Endothelial cell of umbilical vein (primary cell): ENCODE measurements around the gene CTDSPL. TPM values are rescaled to one million over a fixed set of nuclear protein-coding genes. Genes with fewer than 3 reads are reported as not detected.

Experiments
- BruUV-seq: library from RNA; stranded (reverse); fragments of 400-500 nt; replicated peaks from 2 replicates; lab custom pipeline; 2021; lab: Mats Ljungman, UMichigan
- CTCF ChIA-PET: fragments of 300-600, 350-600 bp; sonication (Branson Sonifier 250); formaldehyde crosslinking; loops from one replicate; lab custom pipeline; 2021; ENCODE audit warnings: antibody characterized with exemption, inconsistent platforms; lab: Charles Lee
- POLR2A ChIA-PET: fragments of 300-600, 350-600 bp; sonication (Branson Sonifier 250); formaldehyde crosslinking; loops from one replicate; lab custom pipeline; 2021; ENCODE audit warnings: antibody characterized with exemption, inconsistent platforms; lab: Charles Lee
- DNase-seq: peaks from one replicate; pipeline ENCODE4 v3.0.0-alpha.2; 2011; ENCODE audit warnings: low read depth, low spot score
- FAIRE-seq: peaks from 2 replicates; lab custom pipeline; 2011; peaks lifted over from hg19 to GRCh38; lab: Jason Lieb, UNC
- H2AFZ ChIP-seq: 2 replicates; pipeline ENCODE4 v1.6.0; 2012; ENCODE audit warnings: low read depth, low read length, control low read depth, inconsistent platforms
- H3K27ac ChIP-seq: 2 replicates; pipeline ENCODE4 v1.5.1; 2011; ENCODE audit warnings: low read depth, mild to moderate bottlenecking, control low read depth, low read length, moderate library complexity; ENCODE audit not compliant: insufficient read depth
- H3K27me3 ChIP-seq, 2 experiments: 2 replicates each; pipeline versions ENCODE4 v1.6.0 to v1.6.1; 2011; ENCODE audit warnings: low read length in 2 of 2, mixed read lengths in 1 of 2; ENCODE audit not compliant: control insufficient read depth in 2 of 2, insufficient read depth in 2 of 2
- H3K36me3 ChIP-seq, 2 experiments: 2 replicates in 1 of 2; 3 replicates in 1 of 2; pipeline ENCODE4 v1.5.1; 2011; ENCODE audit warnings: low read length in 2 of 2, mild to moderate bottlenecking in 1 of 2, moderate library complexity in 1 of 2; ENCODE audit not compliant: control insufficient read depth in 2 of 2, insufficient read depth in 2 of 2; ENCODE audit errors: extremely low read depth in 1 of 2
- H3K4me1 ChIP-seq: 3 replicates; pipeline ENCODE4 v1.5.1; 2011; ENCODE audit warnings: mild to moderate bottlenecking, low read length; ENCODE audit not compliant: control insufficient read depth, insufficient read depth; ENCODE audit errors: extremely low read depth
- H3K4me2 ChIP-seq: 2 replicates; pipeline ENCODE4 v1.6.1; 2011; ENCODE audit warnings: low read length, control low read depth, mixed read lengths; ENCODE audit not compliant: insufficient read depth
- H3K4me3 ChIP-seq, 3 experiments: fragments of 200-600 bp in 1 of 3; sonication (generic), shearing (Covaris generic) in 1 of 3; replicated peaks in 1 of 3; 2 replicates each; pipeline ENCODE4 v1.5.1; 2011 to 2016; ENCODE audit warnings: control low read depth in 3 of 3, low read length in 3 of 3, mild to moderate bottlenecking in 2 of 3, inconsistent platforms in 1 of 3, low read depth in 1 of 3, moderate library complexity in 1 of 3; ENCODE audit not compliant: insufficient read depth in 1 of 3
- H3K79me2 ChIP-seq: 2 replicates; pipeline ENCODE4 v1.6.0; 2012; ENCODE audit warnings: low read length, inconsistent platforms; ENCODE audit not compliant: control insufficient read depth, insufficient read depth
- H3K9ac ChIP-seq: replicated peaks from 2 replicates; pipeline ENCODE3; 2011; ENCODE audit warnings: low read length, control low read depth; ENCODE audit not compliant: insufficient read depth; ENCODE audit errors: extremely low read depth
- H3K9me1 ChIP-seq: replicated peaks from 3 replicates; pipeline ENCODE4 v1.6.0; 2011; ENCODE audit warnings: mild to moderate bottlenecking, low read length; ENCODE audit not compliant: control insufficient read depth, insufficient read depth; ENCODE audit errors: extremely low read depth
- H3K9me3 ChIP-seq: replicated peaks from 2 replicates; pipeline ENCODE4 v1.5.1; 2012; ENCODE audit warnings: low read length, inconsistent platforms; ENCODE audit not compliant: control insufficient read depth, insufficient read depth
- H4K20me1 ChIP-seq: replicated peaks from 2 replicates; pipeline ENCODE3; 2011; ENCODE audit warnings: mild to moderate bottlenecking, low read length; ENCODE audit not compliant: control insufficient read depth, insufficient read depth; ENCODE audit errors: extremely low read depth
- CTCF ChIP-seq, 2 donors: IDR thresholded peaks; 1 replicate in 1 of 2; 2 replicates in 1 of 2; pipeline ENCODE4 v1.5.1; 2011; ENCODE audit warnings: low read length in 2 of 2, mild to moderate bottlenecking in 2 of 2, moderate library complexity in 2 of 2, control low read depth in 1 of 2, inconsistent platforms in 1 of 2, low read depth in 1 of 2; ENCODE audit not compliant: insufficient read depth in 1 of 2; ENCODE audit errors: extremely low read depth in 1 of 2
- EZH2 ChIP-seq: IDR thresholded peaks from 2 replicates; pipeline ENCODE4 v1.6.1; 2012; ENCODE audit warnings: borderline replicate concordance, low read depth, mild to moderate bottlenecking, moderate library complexity, low read length, inconsistent platforms; ENCODE audit not compliant: severe bottlenecking
- FOS ChIP-seq: IDR thresholded peaks from 2 replicates; pipeline ENCODE4 v1.6.1; 2011; ENCODE audit warnings: mild to moderate bottlenecking, low read length, moderate library complexity, borderline replicate concordance; ENCODE audit not compliant: insufficient read depth
- GATA2 ChIP-seq: IDR thresholded peaks from 2 replicates; pipeline ENCODE4 v1.7.0; 2011; ENCODE audit warnings: low read depth, mild to moderate bottlenecking, moderate library complexity, mixed read lengths, low read length; ENCODE audit not compliant: insufficient read length, insufficient read depth
- JUN ChIP-seq: IDR thresholded peaks from 2 replicates; pipeline ENCODE4 v1.6.1; 2011; ENCODE audit warnings: borderline replicate concordance, low read depth; ENCODE audit not compliant: insufficient read length, insufficient read depth
- MYC ChIP-seq: IDR thresholded peaks from one replicate; pipeline ENCODE4 v1.6.1; 2011; ENCODE audit warnings: mild to moderate bottlenecking, low read depth, low read length
- POLR2A ChIP-seq: IDR thresholded peaks from 2 replicates; pipeline ENCODE4 v1.6.1; 2012; ENCODE audit warnings: low read depth, mild to moderate bottlenecking, control low read depth, low read length
- POLR2AphosphoS5 ChIP-seq: IDR thresholded peaks from 2 replicates; pipeline ENCODE4 v1.6.1; 2012; ENCODE audit warnings: low read depth, mild to moderate bottlenecking, control low read depth, low read length, moderate library complexity; ENCODE audit not compliant: insufficient read depth
- dilution Hi-C: fragments of 300-500 bp; cut with MboI; formaldehyde crosslinking; loops from one replicate; pipeline ENCODE4 v1.15.0; 2019; ENCODE audit warnings: low sequenced_read_pairs; ENCODE audit not compliant: extremely low pct_ligation_motif_present
- intact Hi-C: fragments of 100-400 bp; cut with micrococcal nuclease; formaldehyde crosslinking; loops from one replicate; pipeline ENCODE4 v1.10.0; 2022
- polyA plus RNA-seq, 4 experiments: library from polyadenylated mRNA; depleted of rRNA in 3 of 4; stranded (reverse) in 3 of 4; unstranded in 1 of 4; fragments of >200 nt; gene quantifications; 2 replicates each; pipeline versions ENCODE4 v1.2.1 to v1.2.3, GENCODE V29; 2011 to 2012; ENCODE audit warnings: missing spikeins in 1 of 4
- total RNA-seq: library from RNA; stranded (reverse); gene quantifications from 2 replicates; pipeline ENCODE4 v1.2.3, GENCODE V29; 2021
- TF ChIP-seq, protein P1 (sequence below): IDR thresholded peaks from 2 replicates; pipeline ENCODE4 v1.6.1; 2011; ENCODE audit not compliant: insufficient read depth, insufficient read length

The CTDSPL gene
- total and polyA plus RNA-seq, 2 donors (not counting 3 experiments of a cell fraction or from before 2014, with no cell fraction given) = 30.1 to 43.2 TPM

- Histone ChIP-seq H3K4me1 (no peaks in the 10 kb centered on the region), H3K4me3 (no peak overlapping the region), H4K20me1 (no peaks in the 10 kb centered on the region), H3K27me3 (no peaks in the 10 kb centered on the region), H3K4me2 (no peak overlapping the region), H3K79me2 (no peaks in the 10 kb centered on the region), H3K27ac (no peak overlapping the region), H2AFZ (no peak overlapping the region), H3K9ac (no peak overlapping the region), H3K9me3 (no peaks in the 10 kb centered on the region), H3K36me3 (no peaks in the 10 kb centered on the region), H3K9me1 (no peaks in the 10 kb centered on the region)
- intact Hi-C loops (no loop called here), dilution Hi-C loops (no loop called here)
- ChIA-PET POLR2A (no interaction called here), CTCF (interaction anchor here (0.8 kb wide), 1 partner anchor 10 kb away, joined by 4 read pairs; no protein-coding TSS in a partner anchor)
- TF ChIP-seq GATA2 (no peak), JUN (no peak), EZH2 (no peak), POLR2A (no peak), CTCF (IDR thresholded peaks at IDR 0.05; ENCODE audit: extremely low read depth in 1 of 2, insufficient read depth in 1 of 2, low read depth in 1 of 2, low read length in 2 of 2) (no peak), MYC (no peak), FOS (no peak), POLR2AphosphoS5 (no peak)
- TF ChIP-seq, protein P1, sequence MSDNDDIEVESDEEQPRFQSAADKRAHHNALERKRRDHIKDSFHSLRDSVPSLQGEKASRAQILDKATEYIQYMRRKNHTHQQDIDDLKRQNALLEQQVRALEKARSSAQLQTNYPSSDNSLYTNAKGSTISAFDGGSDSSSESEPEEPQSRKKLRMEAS = no peak
- FAIRE-seq = no peak
- DNase-seq = no peak
- BruUV-seq = no TSS peak
Observed at GRCh38 chr3:37820286-37820685, 41.4 kb upstream of the CTDSPL start.
